Stimulated activated CD8-positive, alpha-beta memory T cell treated with anti-CD3 and anti-CD28 coated beads, Interleukin-2, amount 100 ng/mL, for 48 hours (primary cell): ENCODE measurements around the gene PRR12.
A peak's percentile ranks its signal among the peaks of the same experiment; 100 is the strongest.
"Not testable (repeated sequence)": the region's sequence is repeated elsewhere in the genome, so short reads cannot be mapped to it uniquely, and the experiment has no call there.

Experiments used
- DNase-seq, 2 donors: peaks; one replicate each; pipeline ENCODE4 v3.0.0-alpha.2; 2020; ENCODE audit warnings: low read depth in 2 of 2

The PRR12 gene

GRCh38 chr19:49616532-49616931 lies 25.6 kb downstream of the PRR12 start:
- no peak for DNase-seq

- no peak for DNase-seq
These were observed 26.0 kb downstream of the PRR12 start for GRCh38 chr19:49616945-49617344.

- not testable (repeated sequence) for DNase-seq
These were observed 26.9 kb downstream of the PRR12 start for GRCh38 chr19:49617860-49618259.

GRCh38 chr19:49624967-49625910 lies 34.3 kb downstream of the PRR12 start:
- DNase-seq, result no peak

- DNase-seq, result no peak
These were observed 35.2 kb downstream of the PRR12 start for GRCh38 chr19:49626226-49626625.

GRCh38 chr19:49629659-49630058 lies 38.7 kb downstream of the PRR12 start:
- DNase-seq, result no peak

- DNase-seq, result no peak
These were observed 40.1 kb downstream of the PRR12 start for GRCh38 chr19:49631014-49631588.

GRCh38 chr19:49631610-49632192 lies 40.7 kb downstream of the PRR12 start:
- DNase-seq, result no peak

- DNase-seq, result no peak
These were observed 41.6 kb downstream of the PRR12 start for GRCh38 chr19:49632576-49632975.

- not testable (repeated sequence) for DNase-seq
These were observed 42.3 kb downstream of the PRR12 start for GRCh38 chr19:49633273-49633672.

- no peak for DNase-seq
These were observed 44.7 kb downstream of the PRR12 start for GRCh38 chr19:49635530-49636232.

- DNase-seq, result no peak
These were observed 45.4 kb downstream of the PRR12 start for GRCh38 chr19:49636233-49636932.

GRCh38 chr19:49637821-49638738 lies 47.1 kb downstream of the PRR12 start:
- no peak for DNase-seq

GRCh38 chr19:49639401-49640112 lies 48.6 kb downstream of the PRR12 start:
- DNase-seq, result no peak

GRCh38 chr19:49640113-49640898 lies 49.3 kb downstream of the PRR12 start, which contains the start of gene RRAS:
Gene RRAS (minus strand): TSS chr19:49640143. CDS start chr19:49640098, 45 bp downstream.
- DNase-seq, result peak; percentile 99 to 100

- DNase-seq, result peak; percentile 98 to 99
These were observed 50.9 kb downstream of the PRR12 start, which contains the start of gene SCAF1 for GRCh38 chr19:49641688-49642491. Gene SCAF1 (plus strand): TSS chr19:49642209. CDS start chr19:49645027, 2,818 bp downstream.

GRCh38 chr19:49642492-49643035 lies 51.6 kb downstream of the PRR12 start:
- no peak for DNase-seq

- no peak for DNase-seq
These were observed 52.5 kb downstream of the PRR12 start for GRCh38 chr19:49643466-49643865.
